Activated naive CD4-positive, alpha-beta T cell treated with anti-CD3 and anti-CD28 coated beads, Interleukin-2, amount 50 U/mL, for 72 hours (primary cell): ENCODE results near the gene ADRB1. TPM values are rescaled to one million over a fixed set of nuclear protein-coding genes. Genes with fewer than 3 reads are reported as not detected.
A peak's percentile ranks its signal among the peaks of the same experiment; 100 is the strongest.

Experiments
- ATAC-seq, 2 donors: fragments of 150-1000 bp; cut with Tn5 transposase; 2 replicates each; pipeline ENCODE4 v1.10.0; 2021; ENCODE audit warnings: mild to moderate bottlenecking in 2 of 2, moderate library complexity in 2 of 2
- DNase-seq, 2 donors: peaks; one replicate each; pipeline ENCODE4 v3.0.0; 2021 to 2022; ENCODE audit warnings: low spot score in 2 of 2
- H3K27ac Mint-ChIP-seq, 2 donors: one replicate each; pipeline ENCODE4 v1.8.0; 2022; ENCODE audit warnings: mild to moderate bottlenecking in 2 of 2, mixed read lengths in 2 of 2
- H3K36me3 Mint-ChIP-seq, 2 donors: one replicate each; pipeline ENCODE4 v1.8.0; 2022; ENCODE audit warnings: mixed read lengths in 2 of 2
- H3K9me3 Mint-ChIP-seq, 2 donors: one replicate each; pipeline ENCODE4 v1.8.0; 2022; ENCODE audit warnings: mixed read lengths in 2 of 2
- total RNA-seq, 2 donors: library from RNA; stranded (reverse); gene quantifications; one replicate each; pipeline ENCODE4 v1.2.3, GENCODE V29; 2022

The ADRB1 gene
- not detected for total RNA-seq

GRCh38 chr10:114043532-114044246, at the start of gene ADRB1:
Gene ADRB1 (plus strand): TSS chr10:114043866. CDS start chr10:114044133, 267 bp downstream.
- Mint-ChIP-seq H3K36me3 (peaks cover 0 to 5% of the 10 kb centered on the region in 2 donors), H3K9me3 (no peaks in the 10 kb centered on the region), H3K27ac (no peak within 1 kb of the TSS)
- DNase-seq (peak in 1 of 2 donors; percentile 31), ATAC-seq (peak in 1 of 2 donors; percentile 73)

DNA sequence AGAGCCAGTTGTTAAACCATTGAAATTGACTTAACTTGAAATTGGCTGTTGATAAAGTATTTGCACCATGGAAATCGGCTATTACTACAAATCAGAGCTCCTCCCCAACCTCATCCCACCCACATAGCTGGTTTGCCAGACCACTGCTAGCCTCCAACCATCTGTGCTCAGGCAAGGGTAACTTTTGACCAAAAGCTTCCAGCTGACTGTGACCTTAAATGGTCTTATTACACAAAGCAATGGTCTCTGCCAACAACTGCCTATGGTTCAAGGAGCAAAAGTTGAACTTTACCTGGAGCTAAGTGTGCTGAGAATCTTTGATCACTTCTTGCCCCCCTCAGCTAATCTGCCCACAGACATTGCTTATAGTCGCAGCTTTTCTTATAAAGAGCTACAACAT, 48.5 kb upstream of the ADRB1 start:
- ATAC-seq (no peak), DNase-seq (no peak)
- Mint-ChIP-seq H3K9me3 (no peaks in the 10 kb centered on the region), H3K27ac (no peak overlapping the region), H3K36me3 (no peaks in the 10 kb centered on the region)

GRCh38 chr10:113997428-113997827, 46.2 kb upstream of the ADRB1 start:
- no peak overlapping the region for H3K27ac Mint-ChIP-seq
- DNase-seq = no peak
- ATAC-seq = no peak
- H3K9me3 Mint-ChIP-seq = no peaks in the 10 kb centered on the region
- peaks cover 0 to 5% of the 10 kb centered on the region in 2 donors for H3K36me3 Mint-ChIP-seq

DNA sequence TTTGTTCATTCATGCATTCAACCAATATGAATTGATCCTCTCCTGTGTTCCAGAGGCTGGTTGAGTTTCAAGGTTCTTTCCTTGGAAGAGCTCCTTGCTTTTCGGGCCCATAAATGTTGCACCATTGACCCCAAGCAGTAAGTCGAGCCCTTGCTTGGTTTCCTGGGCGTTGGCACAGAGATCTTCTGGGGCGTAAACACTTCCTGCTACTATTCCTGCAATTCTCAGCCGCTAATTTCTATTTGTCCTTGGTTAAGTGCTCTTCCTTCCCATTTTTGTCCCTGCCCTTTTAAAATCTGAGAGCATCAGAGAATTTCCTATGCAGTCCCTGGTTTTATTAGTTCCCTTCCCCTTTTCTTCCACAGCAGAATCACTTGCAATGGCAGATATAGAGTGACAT, 44.1 kb upstream of the ADRB1 start:
- DNase-seq (no peak), ATAC-seq (no peak)
- Mint-ChIP-seq H3K27ac (no peak overlapping the region), H3K9me3 (no peaks in the 10 kb centered on the region), H3K36me3 (peaks cover 0 to 5% of the 10 kb centered on the region in 2 donors)

GRCh38 chr10:114000457-114001010, 43.1 kb upstream of the ADRB1 start:
- H3K36me3 Mint-ChIP-seq = peaks cover 0 to 10% of the 10 kb centered on the region in 2 donors
- H3K9me3 Mint-ChIP-seq = no peaks in the 10 kb centered on the region
- no peak for DNase-seq
- H3K27ac Mint-ChIP-seq = no peak overlapping the region
- ATAC-seq = no peak

GRCh38 chr10:114002422-114002821, 41.2 kb upstream of the ADRB1 start:
- no peak for ATAC-seq

GRCh38 chr10:114003161-114003941, 40.3 kb upstream of the ADRB1 start:
- no peaks in the 10 kb centered on the region for H3K9me3 Mint-ChIP-seq
- no peak overlapping the region for H3K27ac Mint-ChIP-seq
- ATAC-seq = no peak
- H3K36me3 Mint-ChIP-seq = peaks cover 0 to 10% of the 10 kb centered on the region in 2 donors
- DNase-seq = no peak

More at GRCh38 chr10:114002422-114002821, 41.2 kb upstream of the ADRB1 start:
- no peak overlapping the region for H3K27ac Mint-ChIP-seq
- peaks cover 0 to 10% of the 10 kb centered on the region in 2 donors for H3K36me3 Mint-ChIP-seq
- no peak for DNase-seq
- H3K9me3 Mint-ChIP-seq = no peaks in the 10 kb centered on the region

DNA sequence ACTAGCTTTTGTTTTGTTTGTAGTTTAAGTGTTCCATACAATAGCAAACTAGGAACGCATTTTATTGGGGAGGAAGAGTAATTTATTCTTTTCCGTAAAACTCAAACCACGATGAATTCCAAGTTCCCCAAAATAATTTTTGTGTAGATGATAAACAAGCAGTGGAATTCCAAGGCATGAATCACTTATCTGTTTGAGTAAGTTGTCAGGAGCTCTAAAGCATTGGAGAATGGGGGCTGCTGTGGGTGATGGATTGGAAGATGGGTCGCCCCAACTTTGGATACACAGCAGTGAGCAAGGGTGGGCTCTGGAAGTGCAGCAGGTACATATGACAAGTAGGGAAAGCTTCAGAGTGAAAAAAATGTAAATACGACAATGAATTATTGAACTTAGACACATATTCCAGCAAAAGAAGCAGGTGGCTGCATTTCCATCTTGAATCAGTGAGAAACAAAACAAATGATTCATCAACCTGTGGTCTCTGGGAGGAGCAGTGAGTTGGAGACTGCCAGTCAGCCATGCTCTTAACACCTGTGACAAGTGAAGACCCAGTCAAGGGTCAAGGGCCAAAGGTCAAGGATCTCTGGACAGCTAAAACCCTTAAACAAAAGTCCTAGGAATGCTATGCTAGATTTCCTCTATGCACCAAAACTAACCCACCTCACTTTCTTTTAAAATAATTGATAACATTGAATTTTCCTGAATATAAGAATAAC, 34.2 kb upstream of the ADRB1 start:
- Mint-ChIP-seq H3K36me3 (peaks cover 0 to 5% of the 10 kb centered on the region in 2 donors), H3K9me3 (no peaks in the 10 kb centered on the region), H3K27ac (no peak overlapping the region)
- no peak for ATAC-seq
- no peak for DNase-seq

- Mint-ChIP-seq H3K9me3 (peaks cover 0 to 1% of the 10 kb centered on the region in 2 donors), H3K27ac (no peak overlapping the region), H3K36me3 (no peaks in the 10 kb centered on the region)
- ATAC-seq (no peak), DNase-seq (no peak)
These were observed 33.4 kb upstream of the ADRB1 start for GRCh38 chr10:114010316-114010715.

- Mint-ChIP-seq H3K36me3 (no peaks in the 10 kb centered on the region), H3K9me3 (peaks cover 0 to 9% of the 10 kb centered on the region in 2 donors), H3K27ac (no peak overlapping the region)
- no peak for ATAC-seq
- no peak for DNase-seq
These were observed 31.0 kb upstream of the ADRB1 start for GRCh38 chr10:114012650-114013049.

DNA sequence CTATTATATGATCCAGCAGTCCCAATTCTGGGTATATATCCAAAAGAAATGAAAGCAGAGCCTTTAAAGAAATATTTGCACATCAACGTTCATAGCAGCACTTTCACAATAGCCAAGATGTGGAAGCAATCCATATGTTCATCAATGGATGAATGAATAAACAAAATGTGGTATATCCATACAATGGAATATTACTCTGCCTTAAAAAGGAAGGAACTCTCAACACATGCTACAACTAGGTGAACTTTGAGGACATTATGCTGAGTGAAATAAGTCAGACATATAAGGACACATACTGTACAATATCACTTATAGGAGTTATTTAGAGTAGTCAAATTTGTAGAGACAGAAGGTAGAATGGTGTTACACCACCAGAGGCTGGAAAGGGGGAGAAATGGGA, 28.0 kb upstream of the ADRB1 start:
- ATAC-seq (no peak), DNase-seq (no peak)
- Mint-ChIP-seq H3K9me3 (peaks cover 0 to 9% of the 10 kb centered on the region in 2 donors), H3K27ac (no peak overlapping the region), H3K36me3 (no peaks in the 10 kb centered on the region)

- ATAC-seq = no peak
- peaks cover 0 to 9% of the 10 kb centered on the region in 2 donors for H3K9me3 Mint-ChIP-seq
- H3K36me3 Mint-ChIP-seq = no peaks in the 10 kb centered on the region
- DNase-seq = no peak
- H3K27ac Mint-ChIP-seq = no peak overlapping the region
These were observed 26.4 kb upstream of the ADRB1 start for GRCh38 chr10:114017271-114017670.

DNA sequence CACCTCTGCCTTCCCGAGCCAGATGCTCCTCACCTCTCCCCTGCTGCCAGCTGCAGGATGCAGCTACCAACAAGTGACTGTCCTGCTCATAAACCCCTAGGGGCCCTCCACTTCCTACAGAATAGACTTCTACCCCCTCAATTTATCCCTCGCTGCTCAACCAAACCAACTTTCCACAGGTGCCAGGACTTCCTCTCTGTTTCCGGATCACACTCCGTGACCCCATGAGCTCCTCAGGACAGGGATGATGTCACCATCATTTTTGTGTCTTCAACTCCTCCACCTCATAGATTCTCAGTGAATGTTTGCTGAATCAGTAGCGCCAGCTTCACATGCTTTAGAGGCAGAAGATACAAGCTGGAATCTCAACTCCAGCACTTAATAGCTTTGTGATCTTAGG, 25.8 kb upstream of the ADRB1 start:
- no peak overlapping the region for H3K27ac Mint-ChIP-seq
- H3K9me3 Mint-ChIP-seq = peaks cover 0 to 9% of the 10 kb centered on the region in 2 donors
- ATAC-seq (no peak), DNase-seq (no peak)
- no peaks in the 10 kb centered on the region for H3K36me3 Mint-ChIP-seq

DNA sequence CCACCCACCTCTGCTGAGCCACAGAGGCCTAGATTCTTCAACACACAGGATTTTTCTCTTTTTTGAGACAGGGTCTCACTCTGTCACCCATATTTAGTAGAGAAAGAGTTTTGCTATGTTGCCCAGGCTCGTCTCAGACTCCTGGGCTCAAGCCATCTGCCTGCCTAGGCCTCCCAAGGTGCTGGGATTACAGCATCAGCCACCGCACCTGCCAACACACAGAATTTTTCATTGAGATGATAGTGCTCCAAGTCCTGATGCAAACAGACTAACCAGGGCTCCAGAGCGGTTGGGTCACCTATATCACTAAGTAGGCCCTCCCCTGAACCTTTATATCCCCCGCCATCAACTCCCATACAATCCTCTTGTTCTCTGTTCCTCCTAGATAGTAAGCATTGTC, 24.4 kb upstream of the ADRB1 start:
- peaks cover 0 to 14% of the 10 kb centered on the region in 2 donors for H3K9me3 Mint-ChIP-seq
- H3K27ac Mint-ChIP-seq = no peak overlapping the region
- no peaks in the 10 kb centered on the region for H3K36me3 Mint-ChIP-seq
- no peak for DNase-seq
- no peak for ATAC-seq

- ATAC-seq (no peak), DNase-seq (no peak)
- Mint-ChIP-seq H3K36me3 (no peaks in the 10 kb centered on the region), H3K27ac (no peak overlapping the region), H3K9me3 (peaks cover 0 to 5% of the 10 kb centered on the region in 2 donors)
These were observed 22.5 kb upstream of the ADRB1 start for GRCh38 chr10:114021154-114021553.

GRCh38 chr10:114021717-114022680, 21.7 kb upstream of the ADRB1 start:
- DNase-seq = no peak
- ATAC-seq = no peak
- Mint-ChIP-seq H3K27ac (no peak overlapping the region), H3K9me3 (peaks cover 0 to 5% of the 10 kb centered on the region in 2 donors), H3K36me3 (no peaks in the 10 kb centered on the region)
